CD4-positive, alpha-beta T cell (primary cell): ENCODE measurements around the gene RIN3. TPM values are rescaled to one million over a fixed set of nuclear protein-coding genes. Genes with fewer than 3 reads are reported as not detected.

ENCODE experiments used
- ATAC-seq: fragments of 200-7000 bp; cut with Tn5 transposase; one replicate; pipeline ENCODE4 v1.10.0; 2022; ENCODE audit warnings: mild to moderate bottlenecking; ENCODE audit not compliant: poor library complexity
- CTCF ChIA-PET: fragments of 350-600 bp; sonication (Branson Sonifier 250); formaldehyde crosslinking; loops from one replicate; lab custom pipeline; 2021; ENCODE audit warnings: antibody characterized with exemption, inconsistent platforms; lab: Charles Lee
- POLR2A ChIA-PET: fragments of 350-600 bp; sonication (Branson Sonifier 250); formaldehyde crosslinking; loops from one replicate; lab custom pipeline; 2021; ENCODE audit warnings: antibody characterized with exemption, inconsistent platforms; lab: Charles Lee
- DNase-seq, 14 experiments: peaks; one replicate each; pipeline ENCODE4 v3.0.0-alpha.2; 2013 to 2020; ENCODE audit warnings: mixed read lengths in 2 of 14
- H3K27ac ChIP-seq, 2 donors: one replicate each; pipeline versions ENCODE4 v1.5.1 to v1.7.0; 2013; ENCODE audit warnings: low read length in 2 of 2, low read depth in 1 of 2, mild to moderate bottlenecking in 1 of 2
- H3K27me3 ChIP-seq, 2 experiments: 1 replicate in 1 of 2; 2 replicates in 1 of 2; pipeline versions ENCODE4 v1.6.1 to v1.7.0; 2013; ENCODE audit warnings: low read length in 2 of 2, control low read depth in 1 of 2, mild to moderate bottlenecking in 1 of 2, moderate library complexity in 1 of 2; ENCODE audit not compliant: insufficient read depth in 2 of 2, control insufficient read depth in 1 of 2
- H3K36me3 ChIP-seq: one replicate; pipeline ENCODE4 v1.6.1; 2013; ENCODE audit warnings: low read length, control low read depth; ENCODE audit not compliant: insufficient read depth
- H3K4me1 ChIP-seq: one replicate; pipeline ENCODE4 v1.6.1; 2013; ENCODE audit warnings: low read length, control low read depth; ENCODE audit not compliant: insufficient read depth
- H3K4me3 ChIP-seq: one replicate; pipeline ENCODE4 v1.5.1; 2013; ENCODE audit warnings: mild to moderate bottlenecking, low read length, moderate library complexity
- H3K9me3 ChIP-seq, 2 experiments: 1 replicate in 1 of 2; 2 replicates in 1 of 2; pipeline versions ENCODE4 v1.6.1 to v1.7.0; 2013; ENCODE audit warnings: low read length in 2 of 2, mild to moderate bottlenecking in 2 of 2, control low read depth in 1 of 2, moderate library complexity in 1 of 2; ENCODE audit not compliant: control insufficient read depth in 1 of 2, insufficient read depth in 1 of 2
- H3K27ac Mint-ChIP-seq: one replicate; pipeline ENCODE4 v1.8.0; 2020; ENCODE audit warnings: mixed read lengths
- H3K27me3 Mint-ChIP-seq: one replicate; pipeline ENCODE4 v1.8.0; 2021; ENCODE audit warnings: mixed read lengths
- H3K36me3 Mint-ChIP-seq: one replicate; pipeline ENCODE4 v1.8.0; 2021; ENCODE audit warnings: low read depth, mixed read lengths
- H3K4me1 Mint-ChIP-seq: one replicate; pipeline ENCODE4 v1.8.0; 2021; ENCODE audit warnings: low read depth, mixed read lengths
- H3K4me3 Mint-ChIP-seq: one replicate; pipeline ENCODE4 v1.8.0; 2020; ENCODE audit warnings: mild to moderate bottlenecking, mixed read lengths
- H3K9me3 Mint-ChIP-seq: one replicate; pipeline ENCODE4 v1.8.0; 2020; ENCODE audit warnings: mixed read lengths
- intact Hi-C, 2 experiments: fragments of 100-400 bp; cut with DNase I in 1 of 2; cut with micrococcal nuclease in 1 of 2; formaldehyde crosslinking; loops; one replicate each; pipeline versions ENCODE4 v1.15.1 to v1.9.0; 2023 to 2025; cut with DNase I, micrococcal nuclease
- total RNA-seq, 174 experiments: library from RNA in 2 of 174; stranded (reverse) in 2 of 174; gene quantifications; one replicate each; pipeline ENCODE4 v1.2.3 and lab custom pipeline; 2021 to 2026
- TF ChIP-seq, protein P1 (sequence below): fragments of 200-600 bp; IDR thresholded peaks from one replicate; pipeline ENCODE4 v1.8.0; 2022; ENCODE audit warnings: antibody characterized with exemption, mild to moderate bottlenecking

RIN3 gene
- total RNA-seq, 2 experiments from 2014 or later = 67.9 to 72.2 TPM

DNA sequence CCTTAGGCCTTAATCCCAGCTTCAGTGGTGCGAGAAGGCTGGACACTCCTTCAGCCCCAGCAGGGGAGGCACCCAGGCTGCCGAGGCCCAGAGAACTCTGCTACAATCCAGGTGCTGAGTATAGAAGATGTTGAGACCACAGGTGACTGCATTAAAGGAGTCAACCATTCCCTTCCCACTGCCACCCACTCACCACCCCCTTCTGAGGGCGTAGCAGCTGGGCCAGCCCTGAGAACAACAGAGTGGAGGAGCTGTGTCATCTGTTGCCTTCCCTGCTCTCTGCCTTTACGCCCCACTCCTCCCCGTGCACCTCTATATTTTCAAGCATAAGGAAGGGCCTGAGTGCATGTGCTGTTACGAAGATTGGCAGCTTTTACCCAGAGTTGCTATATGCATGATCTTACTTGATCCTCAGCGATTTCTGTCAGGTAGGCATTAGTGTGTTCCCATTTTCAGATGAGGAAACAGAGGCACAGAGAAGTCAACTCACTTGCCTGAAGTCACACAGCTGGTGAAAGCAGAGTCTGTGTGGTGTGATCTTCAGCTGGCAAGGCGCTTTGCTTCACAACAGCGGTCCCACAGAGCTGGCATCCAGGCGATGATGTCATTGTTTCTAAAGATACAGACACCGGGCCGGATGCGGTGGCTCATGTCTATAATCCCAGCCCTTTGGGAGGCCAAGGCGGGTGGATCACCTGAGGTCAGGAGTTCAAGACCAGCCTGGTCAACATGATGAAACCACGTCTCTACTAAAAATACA, 46.7 kb downstream of the RIN3 start:
- no peak overlapping the region for H3K4me3 ChIP-seq
- H3K36me3 Mint-ChIP-seq = peaks cover 3% of the 10 kb centered on the region
- CTCF ChIA-PET = interaction anchor here (0.5 kb wide), 1 partner anchor 28 kb away, joined by 5 read pairs; no protein-coding TSS in a partner anchor
- H3K9me3 Mint-ChIP-seq = no peaks in the 10 kb centered on the region
- H3K4me1 ChIP-seq = peaks cover 27% of the 10 kb centered on the region
- ATAC-seq (peak; percentile 74), DNase-seq (peak in 12 of 14 experiments; percentile 20 to 63 (median 45))
- intact Hi-C loops = no loop called here
- TF ChIP-seq, protein P1, sequence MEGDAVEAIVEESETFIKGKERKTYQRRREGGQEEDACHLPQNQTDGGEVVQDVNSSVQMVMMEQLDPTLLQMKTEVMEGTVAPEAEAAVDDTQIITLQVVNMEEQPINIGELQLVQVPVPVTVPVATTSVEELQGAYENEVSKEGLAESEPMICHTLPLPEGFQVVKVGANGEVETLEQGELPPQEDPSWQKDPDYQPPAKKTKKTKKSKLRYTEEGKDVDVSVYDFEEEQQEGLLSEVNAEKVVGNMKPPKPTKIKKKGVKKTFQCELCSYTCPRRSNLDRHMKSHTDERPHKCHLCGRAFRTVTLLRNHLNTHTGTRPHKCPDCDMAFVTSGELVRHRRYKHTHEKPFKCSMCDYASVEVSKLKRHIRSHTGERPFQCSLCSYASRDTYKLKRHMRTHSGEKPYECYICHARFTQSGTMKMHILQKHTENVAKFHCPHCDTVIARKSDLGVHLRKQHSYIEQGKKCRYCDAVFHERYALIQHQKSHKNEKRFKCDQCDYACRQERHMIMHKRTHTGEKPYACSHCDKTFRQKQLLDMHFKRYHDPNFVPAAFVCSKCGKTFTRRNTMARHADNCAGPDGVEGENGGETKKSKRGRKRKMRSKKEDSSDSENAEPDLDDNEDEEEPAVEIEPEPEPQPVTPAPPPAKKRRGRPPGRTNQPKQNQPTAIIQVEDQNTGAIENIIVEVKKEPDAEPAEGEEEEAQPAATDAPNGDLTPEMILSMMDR = no peak
- H3K36me3 ChIP-seq = peaks cover 2% of the 10 kb centered on the region
- peak overlapping the region; percentile 88 for H3K27ac Mint-ChIP-seq
- no peaks in the 10 kb centered on the region for H3K27me3 Mint-ChIP-seq
- H3K27ac ChIP-seq = no peak overlapping the region
- POLR2A ChIA-PET = interaction anchor here (0.7 to 1.9 kb wide), 3 partner anchors 12 to 26 kb away, joined by 3 to 6 read pairs (median 5); no protein-coding TSS in a partner anchor
- H3K4me1 Mint-ChIP-seq = peaks cover 33% of the 10 kb centered on the region
- H3K9me3 ChIP-seq = no peaks in the 10 kb centered on the region
- peak overlapping the region; percentile 6 for H3K4me3 Mint-ChIP-seq
- no peaks in the 10 kb centered on the region for H3K27me3 ChIP-seq

DNA sequence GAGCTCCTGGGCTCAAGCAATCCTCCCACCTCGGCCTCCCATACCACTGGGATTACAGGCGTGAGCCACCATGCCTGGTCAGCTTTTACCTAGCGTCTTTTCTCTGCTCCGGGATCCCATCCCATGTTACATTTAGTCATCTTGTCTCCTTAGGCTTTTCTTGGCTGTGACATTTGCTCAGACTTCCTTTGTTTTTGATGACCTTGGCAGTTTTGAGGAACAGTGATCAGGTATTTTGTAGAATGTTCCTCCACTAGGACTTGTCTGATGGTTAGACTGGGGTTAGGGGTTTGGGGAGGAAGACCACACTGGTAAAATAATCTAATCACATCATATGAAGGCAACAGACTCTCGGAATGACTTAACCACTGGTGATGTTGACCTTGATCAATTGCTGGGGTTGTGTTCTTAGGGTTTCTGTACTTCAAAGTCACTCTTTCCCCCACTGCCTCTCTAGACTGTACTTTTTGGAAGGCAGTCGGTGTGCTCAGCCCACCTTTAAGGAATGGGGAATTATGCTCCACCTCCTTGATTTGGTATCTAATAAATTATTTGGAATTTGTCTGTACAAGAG, 48.4 kb downstream of the RIN3 start:
- Mint-ChIP-seq H3K27me3 (no peaks in the 10 kb centered on the region), H3K9me3 (no peaks in the 10 kb centered on the region), H3K4me3 (no peak overlapping the region), H3K27ac (no peak overlapping the region), H3K36me3 (peaks cover 6% of the 10 kb centered on the region), H3K4me1 (peaks cover 16% of the 10 kb centered on the region)
- ChIA-PET POLR2A (no interaction called here), CTCF (no interaction called here)
- no peaks in the 10 kb centered on the region for H3K9me3 ChIP-seq
- DNase-seq (no peak), ATAC-seq (no peak)
- no peak overlapping the region for H3K27ac ChIP-seq
- TF ChIP-seq, protein P1 = no peak
- H3K36me3 ChIP-seq = peaks cover 8% of the 10 kb centered on the region
- no peaks in the 10 kb centered on the region for H3K27me3 ChIP-seq
- intact Hi-C loops = no loop called here
- peaks cover 16% of the 10 kb centered on the region for H3K4me1 ChIP-seq
- no peak overlapping the region for H3K4me3 ChIP-seq

DNA sequence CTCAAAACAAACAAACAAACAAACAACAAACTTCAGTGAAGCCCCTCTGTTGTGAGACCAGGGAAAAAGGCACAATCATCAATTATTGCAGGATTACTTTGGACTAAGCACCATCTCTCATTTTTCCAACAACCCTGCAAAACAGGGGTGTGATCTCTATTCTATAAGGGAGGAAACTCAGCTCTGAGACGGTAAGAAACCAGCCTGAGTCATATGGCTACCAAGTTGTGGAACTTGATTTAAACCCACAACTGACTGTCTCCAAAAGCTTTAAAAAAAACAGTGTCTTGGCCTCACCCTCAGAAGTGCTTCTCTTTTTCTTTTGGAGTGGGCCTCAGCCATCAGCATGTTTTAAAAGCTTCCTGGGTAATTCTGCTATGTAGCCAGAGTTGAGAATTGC, 49.8 kb downstream of the RIN3 start:
- H3K4me3 ChIP-seq = no peak overlapping the region
- Mint-ChIP-seq H3K9me3 (no peaks in the 10 kb centered on the region), H3K27me3 (no peaks in the 10 kb centered on the region), H3K27ac (no peak overlapping the region), H3K4me1 (peaks cover 11% of the 10 kb centered on the region), H3K36me3 (peaks cover 12% of the 10 kb centered on the region), H3K4me3 (no peak overlapping the region)
- intact Hi-C loops = no loop called here
- TF ChIP-seq, protein P1 = no peak
- H3K27me3 ChIP-seq = no peaks in the 10 kb centered on the region
- POLR2A ChIA-PET = no interaction called here
- H3K27ac ChIP-seq = no peak overlapping the region
- CTCF ChIA-PET = no interaction called here
- H3K9me3 ChIP-seq = peaks cover 0 to 3% of the 10 kb centered on the region in 2 experiments
- peaks cover 11% of the 10 kb centered on the region for H3K36me3 ChIP-seq
- ATAC-seq = no peak
- H3K4me1 ChIP-seq = peaks cover 20% of the 10 kb centered on the region
- peak in 1 of 14 experiments; percentile 35 for DNase-seq
